PC-3 (cell line): ENCODE measurements around the gene SLC6A1. TPM values are rescaled to one million over a fixed set of nuclear protein-coding genes. Genes with fewer than 3 reads are reported as not detected.

Source experiments
- ATAC-seq: fragments of 200-7000 bp; cut with Tn5 transposase; 2 replicates; pipeline ENCODE4 v1.9.1; 2020; ENCODE audit warnings: mild to moderate bottlenecking, moderate library complexity
- BruUV-seq: library from RNA; stranded (reverse); fragments of 400-500 nt; replicated peaks from 2 replicates; lab custom pipeline; 2021; lab: Mats Ljungman, UMichigan
- CTCF ChIA-PET: fragments of 300-600 bp; sonication (Branson Sonifier 250); formaldehyde crosslinking; loops from one replicate; lab custom pipeline; 2022; ENCODE audit warnings: antibody characterized with exemption; lab: Charles Lee
- POLR2A ChIA-PET: fragments of 300-600 bp; sonication (Branson Sonifier 250); formaldehyde crosslinking; loops from one replicate; lab custom pipeline; 2022; ENCODE audit warnings: antibody characterized with exemption; ENCODE audit not compliant: unreplicated experiment; lab: Charles Lee
- DNase-seq: peaks from one replicate; pipeline ENCODE4 v3.0.0-alpha.2; 2015
- H2AFZ ChIP-seq: fragments of 300-600 bp; sonication (generic); 2 replicates; pipeline ENCODE4 v1.6.0; 2016; ENCODE audit warnings: antibody characterized with exemption, low read length
- H3F3A ChIP-seq: fragments of 300-600 bp; sonication (generic); one replicate; pipeline ENCODE4 v1.6.0; 2017; ENCODE audit warnings: antibody characterized with exemption, low read length, control low read depth, mild to moderate bottlenecking; ENCODE audit not compliant: unreplicated experiment
- H3K27ac ChIP-seq: fragments of 300-600 bp; sonication (generic); 2 replicates; pipeline ENCODE4 v1.5.1; 2016; ENCODE audit warnings: mild to moderate bottlenecking, low read length
- H3K27me3 ChIP-seq: fragments of 300-600 bp; sonication (generic); 2 replicates; pipeline ENCODE4 v1.6.1; 2016; ENCODE audit warnings: low read length, mixed read lengths
- H3K36me3 ChIP-seq: fragments of 300-600 bp; sonication (generic); 2 replicates; pipeline ENCODE4 v1.6.1; 2016; ENCODE audit warnings: low read depth, mixed run types, low read length, mixed read lengths
- H3K4me1 ChIP-seq: fragments of 300-600 bp; sonication (generic); 2 replicates; pipeline ENCODE4 v1.5.1; 2016; ENCODE audit warnings: low read length; ENCODE audit not compliant: insufficient read depth
- H3K4me2 ChIP-seq: fragments of 300-600 bp; sonication (generic); 2 replicates; pipeline ENCODE4 v1.6.0; 2016; ENCODE audit warnings: low read length
- H3K4me3 ChIP-seq: fragments of 300-600 bp; sonication (generic); 2 replicates; pipeline ENCODE4 v1.5.1; 2016; ENCODE audit warnings: mild to moderate bottlenecking, low read length, mixed read lengths
- H3K79me2 ChIP-seq: fragments of 300-600 bp; sonication (generic); 2 replicates; pipeline ENCODE4 v1.6.1; 2017; ENCODE audit warnings: low read length, mixed read lengths
- H3K9ac ChIP-seq: fragments of 300-600 bp; sonication (generic); 2 replicates; pipeline ENCODE4 v1.6.0; 2016; ENCODE audit warnings: mild to moderate bottlenecking, low read length
- H3K9me2 ChIP-seq: fragments of 300-600 bp; sonication (generic); replicated peaks from 2 replicates; pipeline ENCODE4 v1.6.1; 2016; ENCODE audit warnings: mixed run types, low read length, mixed read lengths
- H3K9me3 ChIP-seq: fragments of 300-600 bp; sonication (generic); 2 replicates; pipeline ENCODE4 v1.6.1; 2016; ENCODE audit warnings: low read length, mixed read lengths
- H4K20me1 ChIP-seq: fragments of 300-600 bp; sonication (generic); 2 replicates; pipeline ENCODE4 v1.6.1; 2016; ENCODE audit warnings: low read length, mixed read lengths
- CTCF ChIP-seq: fragments of 300-600 bp; sonication (generic); conservative IDR thresholded peaks from 2 replicates; pipeline ENCODE4 v1.5.1; 2017; ENCODE audit warnings: antibody characterized with exemption, low read depth, mild to moderate bottlenecking, low read length
- EZH2 ChIP-seq: fragments of 300-600 bp; sonication (generic); IDR thresholded peaks from one replicate; pipeline ENCODE4 v1.6.1; 2017; ENCODE audit warnings: antibody characterized with exemption, mild to moderate bottlenecking, low read length; ENCODE audit not compliant: unreplicated experiment
- EZH2phosphoT487 ChIP-seq: fragments of 300-600 bp; sonication (generic); IDR thresholded peaks from 2 replicates; pipeline ENCODE4 v1.6.1; 2018; ENCODE audit warnings: mild to moderate bottlenecking, antibody characterized with exemption, low read length, borderline replicate concordance
- intact Hi-C: fragments of 100-400 bp; cut with micrococcal nuclease; formaldehyde crosslinking; loops from 2 replicates; pipeline ENCODE4 v1.9.0; 2023
- total RNA-seq: library from RNA; depleted of rRNA; stranded (reverse); fragments of >200 nt; gene quantifications from 2 replicates; pipeline ENCODE4 v1.2.3, GENCODE V29; 2014

Gene SLC6A1
- total RNA-seq, 1 experiment from 2014 or later, result not detected

- Histone ChIP-seq H3K9me3 (no peaks in the 10 kb centered on the region), H3K27ac (no peak overlapping the region), H3K27me3 (peaks cover 44% of the 10 kb centered on the region), H4K20me1 (no peaks in the 10 kb centered on the region), H3K4me2 (no peak overlapping the region), H3K4me3 (no peak overlapping the region), H3K36me3 (no peaks in the 10 kb centered on the region), H3K9ac (no peak overlapping the region), H3K79me2 (no peaks in the 10 kb centered on the region), H3K9me2 (no peaks in the 10 kb centered on the region), H3K4me1 (no peaks in the 10 kb centered on the region), H3F3A (no peaks in the 10 kb centered on the region), H2AFZ (no peak overlapping the region)
- intact Hi-C loops, result no loop called here
- TF ChIP-seq EZH2, result no peak
- no peak for TF ChIP-seq CTCF
- no peak for TF ChIP-seq EZH2phosphoT487
- ChIA-PET CTCF (no interaction called here), POLR2A (no interaction called here)
- ATAC-seq (no peak), DNase-seq (no peak)
- BruUV-seq, result no TSS peak
Measured at GRCh38 chr3:11033871-11034270, 41.3 kb downstream of the SLC6A1 start.

- H3K36me3 ChIP-seq, result no peaks in the 10 kb centered on the region
- no TSS peak for BruUV-seq
- no peak for ATAC-seq
- TF ChIP-seq EZH2phosphoT487, result no peak
- TF ChIP-seq EZH2, result no peak
- no peak for TF ChIP-seq CTCF
- peaks cover 45% of the 10 kb centered on the region for H3K27me3 ChIP-seq
- H3K4me3 ChIP-seq, result no peak overlapping the region
- intact Hi-C loops, result no loop called here
- H3K9me3 ChIP-seq, result no peaks in the 10 kb centered on the region
- no peaks in the 10 kb centered on the region for H3K79me2 ChIP-seq
- H3K4me1 ChIP-seq, result no peaks in the 10 kb centered on the region
- H3K4me2 ChIP-seq, result no peak overlapping the region
- H4K20me1 ChIP-seq, result no peaks in the 10 kb centered on the region
- H2AFZ ChIP-seq, result no peak overlapping the region
- H3K9me2 ChIP-seq, result no peaks in the 10 kb centered on the region
- H3K9ac ChIP-seq, result no peak overlapping the region
- H3K27ac ChIP-seq, result no peak overlapping the region
- POLR2A ChIA-PET, result no interaction called here
- no peaks in the 10 kb centered on the region for H3F3A ChIP-seq
- CTCF ChIA-PET, result no interaction called here
- DNase-seq, result no peak
Measured at GRCh38 chr3:11034309-11034985, 41.9 kb downstream of the SLC6A1 start.

- no peaks in the 10 kb centered on the region for H3K4me1 ChIP-seq
- no peak overlapping the region for H3K4me3 ChIP-seq
- H3K27me3 ChIP-seq, result peaks cover 58% of the 10 kb centered on the region
- H2AFZ ChIP-seq, result no peak overlapping the region
- H3F3A ChIP-seq, result no peaks in the 10 kb centered on the region
- no peaks in the 10 kb centered on the region for H3K9me2 ChIP-seq
- intact Hi-C loops, result no loop called here
- ChIA-PET POLR2A (no interaction called here), CTCF (no interaction called here)
- no TSS peak for BruUV-seq
- H4K20me1 ChIP-seq, result no peaks in the 10 kb centered on the region
- H3K79me2 ChIP-seq, result no peaks in the 10 kb centered on the region
- DNase-seq, result no peak
- H3K9me3 ChIP-seq, result no peaks in the 10 kb centered on the region
- no peak overlapping the region for H3K27ac ChIP-seq
- no peak for TF ChIP-seq EZH2phosphoT487
- no peak for TF ChIP-seq CTCF
- TF ChIP-seq EZH2, result no peak
- no peak for ATAC-seq
- no peaks in the 10 kb centered on the region for H3K36me3 ChIP-seq
- no peak overlapping the region for H3K9ac ChIP-seq
- no peak overlapping the region for H3K4me2 ChIP-seq
Measured at GRCh38 chr3:11035757-11036505, 43.4 kb downstream of the SLC6A1 start.
